HEK293 (cell line): Measurements from ENCODE around the gene MPZL1.

Source experiments
- IKZF3 ChIP-seq: fragments of 450-650 bp; IDR thresholded peaks from 2 replicates; pipeline ENCODE4 v1.5.0; 2018; ENCODE audit warnings: missing biosample characterization, mild to moderate bottlenecking, missing genetic modification characterization, moderate library complexity
- REPIN1 ChIP-seq: fragments of 450-650 bp; formaldehyde crosslinking; IDR thresholded peaks from 2 replicates; pipeline ENCODE4 v1.5.1; 2017; ENCODE audit warnings: missing biosample characterization, missing genetic modification characterization, low read depth
- TCF7L2 ChIP-seq: IDR thresholded peaks from 2 replicates; pipeline ENCODE4 v1.6.1; 2011; ENCODE audit warnings: low read depth, mild to moderate bottlenecking, inconsistent platforms, low read length, moderate library complexity, borderline replicate concordance
- ZIC2 ChIP-seq: fragments of 450-650 bp; formaldehyde crosslinking; IDR thresholded peaks from 2 replicates; pipeline ENCODE4 v1.5.1; 2016; ENCODE audit warnings: missing biosample characterization, missing genetic modification characterization
- ZNF114 ChIP-seq: fragments of 450-650 bp; formaldehyde crosslinking; IDR thresholded peaks from 2 replicates; pipeline ENCODE4 v1.5.0; 2017; ENCODE audit warnings: missing biosample characterization, missing genetic modification characterization
- ZNF174 ChIP-seq: fragments of 450-650 bp; formaldehyde crosslinking; IDR thresholded peaks from 2 replicates; pipeline ENCODE4 v1.5.0; 2017; ENCODE audit warnings: missing biosample characterization, mild to moderate bottlenecking, missing genetic modification characterization
- ZNF175 ChIP-seq: fragments of 450-650 bp; formaldehyde crosslinking; IDR thresholded peaks from 2 replicates; pipeline ENCODE4 v1.5.1; 2016; ENCODE audit warnings: missing biosample characterization, missing genetic modification characterization
- ZNF184 ChIP-seq: fragments of 450-650 bp; IDR thresholded peaks from 2 replicates; pipeline ENCODE4 v1.5.1; 2018; ENCODE audit warnings: missing biosample characterization, mild to moderate bottlenecking, missing genetic modification characterization
- ZNF223 ChIP-seq: fragments of 450-650 bp; formaldehyde crosslinking; IDR thresholded peaks from 2 replicates; pipeline ENCODE4 v1.5.1; 2016; ENCODE audit warnings: missing biosample characterization, missing genetic modification characterization
- ZNF24 ChIP-seq: fragments of 450-650 bp; formaldehyde crosslinking; IDR thresholded peaks from 2 replicates; pipeline ENCODE4 v1.5.1; 2016; ENCODE audit warnings: missing biosample characterization, missing genetic modification characterization
- ZNF266 ChIP-seq: fragments of 450-650 bp; formaldehyde crosslinking; IDR thresholded peaks from 2 replicates; pipeline ENCODE4 v1.5.1; 2016; ENCODE audit warnings: missing biosample characterization, missing genetic modification characterization, low read depth
- ZNF302 ChIP-seq: fragments of 450-650 bp; formaldehyde crosslinking; IDR thresholded peaks from 2 replicates; pipeline ENCODE4 v1.5.1; 2016; ENCODE audit warnings: missing biosample characterization, missing genetic modification characterization, low read depth
- ZNF48 ChIP-seq: fragments of 450-650 bp; formaldehyde crosslinking; IDR thresholded peaks from 2 replicates; pipeline ENCODE4 v1.5.1; 2016; ENCODE audit warnings: missing biosample characterization, missing genetic modification characterization
- ZNF555 ChIP-seq: fragments of 450-650 bp; formaldehyde crosslinking; conservative IDR thresholded peaks from 2 replicates; pipeline ENCODE4 v1.5.1; 2017; ENCODE audit warnings: missing biosample characterization, mild to moderate bottlenecking, missing genetic modification characterization, inconsistent platforms
- ZNF626 ChIP-seq: fragments of 450-650 bp; sonication (Bioruptor Pico); formaldehyde crosslinking; IDR thresholded peaks from 2 replicates; pipeline ENCODE4 v1.5.1; 2018; ENCODE audit warnings: missing biosample characterization, missing genetic modification characterization, inconsistent platforms
- ZNF660 ChIP-seq: fragments of 450-650 bp; IDR thresholded peaks from 2 replicates; pipeline ENCODE4 v1.5.1; 2018; ENCODE audit warnings: missing biosample characterization, mild to moderate bottlenecking, missing genetic modification characterization
- ZNF791 ChIP-seq: fragments of 450-650 bp; formaldehyde crosslinking; IDR thresholded peaks from 2 replicates; pipeline ENCODE4 v1.5.1; 2016; ENCODE audit warnings: missing biosample characterization, missing genetic modification characterization
- ZSCAN23 ChIP-seq: fragments of 450-650 bp; formaldehyde crosslinking; IDR thresholded peaks from 2 replicates; pipeline ENCODE4 v1.5.1; 2016; ENCODE audit warnings: missing biosample characterization, missing genetic modification characterization
- ZXDB ChIP-seq: fragments of 450-650 bp; formaldehyde crosslinking; IDR thresholded peaks from 2 replicates; pipeline ENCODE4 v1.5.1; 2016; ENCODE audit warnings: missing biosample characterization, missing genetic modification characterization
- TF ChIP-seq, protein P1 (sequence below): fragments of 450-650 bp; formaldehyde crosslinking; IDR thresholded peaks from 2 replicates; pipeline ENCODE4 v1.5.1; 2016; ENCODE audit warnings: missing biosample characterization, missing genetic modification characterization
- TF ChIP-seq, protein P2 (sequence below): fragments of 450-650 bp; formaldehyde crosslinking; conservative IDR thresholded peaks from 2 replicates; pipeline ENCODE4 v1.5.1; 2016; ENCODE audit warnings: low read depth, missing biosample characterization, missing genetic modification characterization
- TF ChIP-seq, protein P3 (sequence below): fragments of 450-650 bp; formaldehyde crosslinking; IDR thresholded peaks from 2 replicates; pipeline ENCODE4 v1.5.1; 2016; ENCODE audit warnings: missing biosample characterization, missing genetic modification characterization, borderline replicate concordance
- TF ChIP-seq, protein P4 (sequence below): fragments of 450-650 bp; formaldehyde crosslinking; conservative IDR thresholded peaks from 2 replicates; pipeline ENCODE4 v1.5.1; 2016; ENCODE audit warnings: low read depth, missing biosample characterization, missing genetic modification characterization
- TF ChIP-seq, protein P5 (sequence below): fragments of 450-650 bp; formaldehyde crosslinking; IDR thresholded peaks from 2 replicates; pipeline ENCODE4 v1.5.1; 2016; ENCODE audit warnings: missing biosample characterization, missing genetic modification characterization, low read depth
- TF ChIP-seq, protein P6 (sequence below): fragments of 450-650 bp; formaldehyde crosslinking; IDR thresholded peaks from 2 replicates; pipeline ENCODE4 v1.5.1; 2016; ENCODE audit warnings: missing biosample characterization, missing genetic modification characterization

The MPZL1 gene

DNA sequence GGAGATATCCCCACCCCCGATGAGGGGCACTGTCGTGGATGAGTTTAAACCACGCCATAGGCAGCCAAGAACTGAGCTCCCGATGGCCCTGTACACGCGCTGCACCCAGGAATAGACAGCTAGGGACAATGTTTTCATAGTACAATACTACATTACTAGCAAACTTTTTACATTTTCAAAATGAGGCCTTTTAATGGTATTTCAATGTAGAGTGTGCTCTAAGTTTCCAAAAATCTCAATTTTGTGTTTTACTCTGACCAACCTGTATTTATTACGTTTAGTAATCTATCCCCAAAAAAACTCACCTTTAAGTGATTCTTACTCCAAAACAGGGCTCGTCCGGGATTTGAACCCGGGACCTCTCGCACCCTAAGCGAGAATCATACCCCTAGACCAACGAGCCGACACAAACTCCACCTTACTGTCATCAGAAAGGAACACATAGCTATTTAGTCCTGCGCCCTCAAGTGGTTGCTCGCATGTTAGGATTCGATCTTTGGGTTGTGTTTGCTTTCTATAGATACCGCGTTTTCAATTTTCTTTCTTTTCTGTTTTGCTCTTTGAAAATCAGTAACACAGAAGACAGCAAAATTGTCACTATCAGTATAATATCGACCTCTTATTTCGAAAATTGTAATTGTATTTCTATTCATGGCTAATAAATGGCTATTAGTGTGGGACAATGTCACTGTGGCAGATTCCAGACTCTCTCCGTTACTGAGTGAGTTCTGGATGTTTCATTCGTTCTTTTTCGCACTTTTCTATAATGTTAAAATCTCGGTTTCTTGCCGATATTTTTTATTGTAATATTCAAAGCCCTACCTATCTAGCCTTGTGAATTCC, 6.4 kb upstream of the MPZL1 start (continued):
- TF ChIP-seq ZNF555 (tag by site-specific recombination) (no peak), ZNF223 (tag by site-specific recombination) (no peak), ZNF175 (tag by site-specific recombination) (no peak), ZNF114 (tag by site-specific recombination) (no peak), REPIN1 (tag by site-specific recombination) (no peak), ZNF184 (tag by site-specific recombination) (peak; percentile 61; the same call in 1 of the 2 replicates), ZNF626 (tag by site-specific recombination) (peak; percentile 76; the same call in 1 of the 2 replicates), ZXDB (peak; percentile 65), TCF7L2 (no peak), ZNF174 (tag by site-specific recombination) (no peak), ZNF302 (tag by site-specific recombination) (no peak), ZNF48 (tag by site-specific recombination) (no peak), IKZF3 (tag by site-specific recombination) (no peak; the same call in 1 of the 2 replicates), ZIC2 (tag by site-specific recombination) (no peak), ZNF24 (peak; percentile 12; the same call in 1 of the 2 replicates), ZNF791 (no peak), ZNF266 (tag by site-specific recombination) (no peak), ZNF660 (tag by site-specific recombination) (peak; percentile 95), ZSCAN23 (tag by site-specific recombination) (no peak)
- TF ChIP-seq, protein P1, sequence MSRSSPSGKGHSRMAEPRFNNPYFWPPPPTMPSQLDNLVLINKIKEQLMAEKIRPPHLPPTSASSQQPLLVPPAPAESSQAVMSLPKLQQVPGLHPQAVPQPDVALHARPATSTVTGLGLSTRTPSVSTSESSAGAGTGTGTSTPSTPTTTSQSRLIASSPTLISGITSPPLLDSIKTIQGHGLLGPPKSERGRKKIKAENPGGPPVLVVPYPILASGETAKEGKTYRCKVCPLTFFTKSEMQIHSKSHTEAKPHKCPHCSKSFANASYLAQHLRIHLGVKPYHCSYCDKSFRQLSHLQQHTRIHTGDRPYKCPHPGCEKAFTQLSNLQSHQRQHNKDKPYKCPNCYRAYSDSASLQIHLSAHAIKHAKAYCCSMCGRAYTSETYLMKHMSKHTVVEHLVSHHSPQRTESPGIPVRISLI: peak; percentile 76
- TF ChIP-seq, protein P2, sequence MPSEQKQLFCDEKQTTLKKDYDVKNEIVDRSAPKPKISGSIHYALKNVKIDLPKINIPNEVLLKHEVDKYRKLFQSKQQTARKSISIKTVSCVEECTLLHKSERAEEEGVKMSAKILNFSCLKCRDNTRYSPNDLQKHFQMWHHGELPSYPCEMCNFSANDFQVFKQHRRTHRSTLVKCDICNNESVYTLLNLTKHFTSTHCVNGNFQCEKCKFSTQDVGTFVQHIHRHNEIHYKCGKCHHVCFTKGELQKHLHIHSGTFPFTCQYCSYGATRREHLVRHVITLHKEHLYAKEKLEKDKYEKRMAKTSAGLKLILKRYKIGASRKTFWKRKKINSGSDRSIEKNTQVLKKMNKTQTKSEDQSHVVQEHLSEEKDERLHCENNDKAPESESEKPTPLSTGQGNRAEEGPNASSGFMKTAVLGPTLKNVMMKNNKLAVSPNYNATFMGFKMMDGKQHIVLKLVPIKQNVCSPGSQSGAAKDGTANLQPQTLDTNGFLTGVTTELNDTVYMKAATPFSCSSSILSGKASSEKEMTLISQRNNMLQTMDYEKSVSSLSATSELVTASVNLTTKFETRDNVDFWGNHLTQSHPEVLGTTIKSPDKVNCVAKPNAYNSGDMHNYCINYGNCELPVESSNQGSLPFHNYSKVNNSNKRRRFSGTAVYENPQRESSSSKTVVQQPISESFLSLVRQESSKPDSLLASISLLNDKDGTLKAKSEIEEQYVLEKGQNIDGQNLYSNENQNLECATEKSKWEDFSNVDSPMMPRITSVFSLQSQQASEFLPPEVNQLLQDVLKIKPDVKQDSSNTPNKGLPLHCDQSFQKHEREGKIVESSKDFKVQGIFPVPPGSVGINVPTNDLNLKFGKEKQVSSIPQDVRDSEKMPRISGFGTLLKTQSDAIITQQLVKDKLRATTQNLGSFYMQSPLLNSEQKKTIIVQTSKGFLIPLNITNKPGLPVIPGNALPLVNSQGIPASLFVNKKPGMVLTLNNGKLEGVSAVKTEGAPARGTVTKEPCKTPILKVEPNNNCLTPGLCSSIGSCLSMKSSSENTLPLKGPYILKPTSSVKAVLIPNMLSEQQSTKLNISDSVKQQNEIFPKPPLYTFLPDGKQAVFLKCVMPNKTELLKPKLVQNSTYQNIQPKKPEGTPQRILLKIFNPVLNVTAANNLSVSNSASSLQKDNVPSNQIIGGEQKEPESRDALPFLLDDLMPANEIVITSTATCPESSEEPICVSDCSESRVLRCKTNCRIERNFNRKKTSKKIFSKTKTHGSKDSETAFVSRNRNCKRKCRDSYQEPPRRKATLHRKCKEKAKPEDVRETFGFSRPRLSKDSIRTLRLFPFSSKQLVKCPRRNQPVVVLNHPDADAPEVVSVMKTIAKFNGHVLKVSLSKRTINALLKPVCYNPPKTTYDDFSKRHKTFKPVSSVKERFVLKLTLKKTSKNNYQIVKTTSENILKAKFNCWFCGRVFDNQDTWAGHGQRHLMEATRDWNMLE (tag by site-specific recombination): peak; percentile 20; the same call in 1 of the 2 replicates
- TF ChIP-seq, protein P3, sequence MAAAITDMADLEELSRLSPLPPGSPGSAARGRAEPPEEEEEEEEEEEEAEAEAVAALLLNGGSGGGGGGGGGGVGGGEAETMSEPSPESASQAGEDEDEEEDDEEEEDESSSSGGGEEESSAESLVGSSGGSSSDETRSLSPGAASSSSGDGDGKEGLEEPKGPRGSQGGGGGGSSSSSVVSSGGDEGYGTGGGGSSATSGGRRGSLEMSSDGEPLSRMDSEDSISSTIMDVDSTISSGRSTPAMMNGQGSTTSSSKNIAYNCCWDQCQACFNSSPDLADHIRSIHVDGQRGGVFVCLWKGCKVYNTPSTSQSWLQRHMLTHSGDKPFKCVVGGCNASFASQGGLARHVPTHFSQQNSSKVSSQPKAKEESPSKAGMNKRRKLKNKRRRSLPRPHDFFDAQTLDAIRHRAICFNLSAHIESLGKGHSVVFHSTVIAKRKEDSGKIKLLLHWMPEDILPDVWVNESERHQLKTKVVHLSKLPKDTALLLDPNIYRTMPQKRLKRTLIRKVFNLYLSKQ (tag by site-specific recombination): no peak
- TF ChIP-seq, protein P4, sequence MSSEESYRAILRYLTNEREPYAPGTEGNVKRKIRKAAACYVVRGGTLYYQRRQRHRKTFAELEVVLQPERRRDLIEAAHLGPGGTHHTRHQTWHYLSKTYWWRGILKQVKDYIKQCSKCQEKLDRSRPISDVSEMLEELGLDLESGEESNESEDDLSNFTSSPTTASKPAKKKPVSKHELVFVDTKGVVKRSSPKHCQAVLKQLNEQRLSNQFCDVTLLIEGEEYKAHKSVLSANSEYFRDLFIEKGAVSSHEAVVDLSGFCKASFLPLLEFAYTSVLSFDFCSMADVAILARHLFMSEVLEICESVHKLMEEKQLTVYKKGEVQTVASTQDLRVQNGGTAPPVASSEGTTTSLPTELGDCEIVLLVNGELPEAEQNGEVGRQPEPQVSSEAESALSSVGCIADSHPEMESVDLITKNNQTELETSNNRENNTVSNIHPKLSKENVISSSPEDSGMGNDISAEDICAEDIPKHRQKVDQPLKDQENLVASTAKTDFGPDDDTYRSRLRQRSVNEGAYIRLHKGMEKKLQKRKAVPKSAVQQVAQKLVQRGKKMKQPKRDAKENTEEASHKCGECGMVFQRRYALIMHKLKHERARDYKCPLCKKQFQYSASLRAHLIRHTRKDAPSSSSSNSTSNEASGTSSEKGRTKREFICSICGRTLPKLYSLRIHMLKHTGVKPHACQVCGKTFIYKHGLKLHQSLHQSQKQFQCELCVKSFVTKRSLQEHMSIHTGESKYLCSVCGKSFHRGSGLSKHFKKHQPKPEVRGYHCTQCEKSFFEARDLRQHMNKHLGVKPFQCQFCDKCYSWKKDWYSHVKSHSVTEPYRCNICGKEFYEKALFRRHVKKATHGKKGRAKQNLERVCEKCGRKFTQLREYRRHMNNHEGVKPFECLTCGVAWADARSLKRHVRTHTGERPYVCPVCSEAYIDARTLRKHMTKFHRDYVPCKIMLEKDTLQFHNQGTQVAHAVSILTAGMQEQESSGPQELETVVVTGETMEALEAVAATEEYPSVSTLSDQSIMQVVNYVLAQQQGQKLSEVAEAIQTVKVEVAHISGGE (tag by site-specific recombination): no peak
- TF ChIP-seq, protein P5, sequence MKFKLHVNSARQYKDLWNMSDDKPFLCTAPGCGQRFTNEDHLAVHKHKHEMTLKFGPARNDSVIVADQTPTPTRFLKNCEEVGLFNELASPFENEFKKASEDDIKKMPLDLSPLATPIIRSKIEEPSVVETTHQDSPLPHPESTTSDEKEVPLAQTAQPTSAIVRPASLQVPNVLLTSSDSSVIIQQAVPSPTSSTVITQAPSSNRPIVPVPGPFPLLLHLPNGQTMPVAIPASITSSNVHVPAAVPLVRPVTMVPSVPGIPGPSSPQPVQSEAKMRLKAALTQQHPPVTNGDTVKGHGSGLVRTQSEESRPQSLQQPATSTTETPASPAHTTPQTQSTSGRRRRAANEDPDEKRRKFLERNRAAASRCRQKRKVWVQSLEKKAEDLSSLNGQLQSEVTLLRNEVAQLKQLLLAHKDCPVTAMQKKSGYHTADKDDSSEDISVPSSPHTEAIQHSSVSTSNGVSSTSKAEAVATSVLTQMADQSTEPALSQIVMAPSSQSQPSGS (tag by site-specific recombination): no peak
- TF ChIP-seq, protein P6, sequence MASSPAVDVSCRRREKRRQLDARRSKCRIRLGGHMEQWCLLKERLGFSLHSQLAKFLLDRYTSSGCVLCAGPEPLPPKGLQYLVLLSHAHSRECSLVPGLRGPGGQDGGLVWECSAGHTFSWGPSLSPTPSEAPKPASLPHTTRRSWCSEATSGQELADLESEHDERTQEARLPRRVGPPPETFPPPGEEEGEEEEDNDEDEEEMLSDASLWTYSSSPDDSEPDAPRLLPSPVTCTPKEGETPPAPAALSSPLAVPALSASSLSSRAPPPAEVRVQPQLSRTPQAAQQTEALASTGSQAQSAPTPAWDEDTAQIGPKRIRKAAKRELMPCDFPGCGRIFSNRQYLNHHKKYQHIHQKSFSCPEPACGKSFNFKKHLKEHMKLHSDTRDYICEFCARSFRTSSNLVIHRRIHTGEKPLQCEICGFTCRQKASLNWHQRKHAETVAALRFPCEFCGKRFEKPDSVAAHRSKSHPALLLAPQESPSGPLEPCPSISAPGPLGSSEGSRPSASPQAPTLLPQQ (tag by site-specific recombination): peak; percentile 80
